Endothelial cell of umbilical vein (primary cell): ENCODE results near the gene PCDHA9.

Experiments used
- FOS ChIP-seq: IDR thresholded peaks from 2 replicates; pipeline ENCODE4 v1.6.1; 2011; ENCODE audit warnings: mild to moderate bottlenecking, low read length, moderate library complexity, borderline replicate concordance; ENCODE audit not compliant: insufficient read depth
- MYC ChIP-seq: IDR thresholded peaks from one replicate; pipeline ENCODE4 v1.6.1; 2011; ENCODE audit warnings: mild to moderate bottlenecking, low read depth, low read length
- POLR2A ChIP-seq: IDR thresholded peaks from 2 replicates; pipeline ENCODE4 v1.6.1; 2012; ENCODE audit warnings: low read depth, mild to moderate bottlenecking, control low read depth, low read length
- POLR2AphosphoS5 ChIP-seq: IDR thresholded peaks from 2 replicates; pipeline ENCODE4 v1.6.1; 2012; ENCODE audit warnings: low read depth, mild to moderate bottlenecking, control low read depth, low read length, moderate library complexity; ENCODE audit not compliant: insufficient read depth
- TF ChIP-seq, protein P1 (sequence below), 2 donors: IDR thresholded peaks; 1 replicate in 1 of 2; 2 replicates in 1 of 2; pipeline ENCODE4 v1.5.1; 2011; ENCODE audit warnings: low read length in 2 of 2, mild to moderate bottlenecking in 2 of 2, moderate library complexity in 2 of 2, control low read depth in 1 of 2, inconsistent platforms in 1 of 2, low read depth in 1 of 2; ENCODE audit not compliant: insufficient read depth in 1 of 2; ENCODE audit errors: extremely low read depth in 1 of 2

DNA sequence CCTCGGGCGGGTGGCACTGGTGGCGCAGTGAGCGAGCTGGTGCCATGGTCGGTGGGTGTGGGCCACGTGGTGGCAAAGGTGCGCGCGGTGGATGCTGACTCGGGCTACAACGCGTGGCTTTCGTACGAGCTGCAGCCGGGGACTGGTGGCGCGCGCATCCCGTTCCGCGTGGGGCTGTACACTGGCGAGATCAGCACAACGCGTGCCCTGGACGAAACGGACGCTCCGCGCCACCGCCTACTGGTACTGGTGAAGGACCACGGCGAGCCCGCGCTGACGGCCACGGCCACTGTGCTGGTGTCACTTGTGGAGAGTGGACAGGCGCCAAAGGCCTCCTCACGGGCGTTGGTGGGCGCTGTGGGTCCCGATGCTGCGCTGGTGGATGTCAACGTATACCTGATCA, 39.3 kb upstream of the PCDHA9 start:
- TF ChIP-seq, protein P1, sequence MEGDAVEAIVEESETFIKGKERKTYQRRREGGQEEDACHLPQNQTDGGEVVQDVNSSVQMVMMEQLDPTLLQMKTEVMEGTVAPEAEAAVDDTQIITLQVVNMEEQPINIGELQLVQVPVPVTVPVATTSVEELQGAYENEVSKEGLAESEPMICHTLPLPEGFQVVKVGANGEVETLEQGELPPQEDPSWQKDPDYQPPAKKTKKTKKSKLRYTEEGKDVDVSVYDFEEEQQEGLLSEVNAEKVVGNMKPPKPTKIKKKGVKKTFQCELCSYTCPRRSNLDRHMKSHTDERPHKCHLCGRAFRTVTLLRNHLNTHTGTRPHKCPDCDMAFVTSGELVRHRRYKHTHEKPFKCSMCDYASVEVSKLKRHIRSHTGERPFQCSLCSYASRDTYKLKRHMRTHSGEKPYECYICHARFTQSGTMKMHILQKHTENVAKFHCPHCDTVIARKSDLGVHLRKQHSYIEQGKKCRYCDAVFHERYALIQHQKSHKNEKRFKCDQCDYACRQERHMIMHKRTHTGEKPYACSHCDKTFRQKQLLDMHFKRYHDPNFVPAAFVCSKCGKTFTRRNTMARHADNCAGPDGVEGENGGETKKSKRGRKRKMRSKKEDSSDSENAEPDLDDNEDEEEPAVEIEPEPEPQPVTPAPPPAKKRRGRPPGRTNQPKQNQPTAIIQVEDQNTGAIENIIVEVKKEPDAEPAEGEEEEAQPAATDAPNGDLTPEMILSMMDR (IDR thresholded peaks at IDR 0.05; ENCODE audit: extremely low read depth in 1 of 2, insufficient read depth in 1 of 2, low read depth in 1 of 2, low read length in 2 of 2): no peak
- TF ChIP-seq FOS: no peak
- TF ChIP-seq POLR2A: no peak
- no peak for TF ChIP-seq POLR2AphosphoS5
- no peak for TF ChIP-seq MYC
